ENCODE data around the gene PHF21A.

PHF21A gene

DNA sequence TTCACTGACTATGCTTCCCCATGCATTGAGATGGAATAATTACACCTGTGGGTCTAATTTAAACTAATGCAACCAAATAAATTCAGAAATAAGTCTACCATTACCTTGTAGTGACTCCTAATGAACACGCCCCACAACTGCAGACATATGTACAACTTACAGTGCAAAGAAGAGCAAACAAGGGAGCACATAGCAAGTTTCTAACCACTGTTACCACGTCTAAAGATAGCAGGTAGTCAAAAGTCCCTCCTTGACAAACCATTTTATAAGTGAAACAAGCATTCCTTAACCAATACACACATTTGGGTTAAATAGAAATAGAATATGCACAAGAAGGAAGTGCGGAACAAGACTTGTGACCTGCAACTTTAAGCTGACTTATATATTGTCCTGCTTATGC, 20.6 kb downstream of the PHF21A start:
- TF ChIP-seq SIN3A (IDR thresholded peaks at IDR 0.05; ENCODE audit: borderline replicate concordance, insufficient read depth, low read length) (no peak), POLR2AphosphoS5 (IDR thresholded peaks at IDR 0.05; ENCODE audit: low read depth, low read length) (no peak), TAF1 (IDR thresholded peaks at IDR 0.05; ENCODE audit: borderline replicate concordance, insufficient read depth, low read length) (no peak), FOXP2 (optimal IDR thresholded peaks at IDR 0.05; ENCODE audit: borderline replicate concordance, extremely low read depth, extremely low read length, insufficient read depth) (no peak)
- TF ChIP-seq, protein P1, sequence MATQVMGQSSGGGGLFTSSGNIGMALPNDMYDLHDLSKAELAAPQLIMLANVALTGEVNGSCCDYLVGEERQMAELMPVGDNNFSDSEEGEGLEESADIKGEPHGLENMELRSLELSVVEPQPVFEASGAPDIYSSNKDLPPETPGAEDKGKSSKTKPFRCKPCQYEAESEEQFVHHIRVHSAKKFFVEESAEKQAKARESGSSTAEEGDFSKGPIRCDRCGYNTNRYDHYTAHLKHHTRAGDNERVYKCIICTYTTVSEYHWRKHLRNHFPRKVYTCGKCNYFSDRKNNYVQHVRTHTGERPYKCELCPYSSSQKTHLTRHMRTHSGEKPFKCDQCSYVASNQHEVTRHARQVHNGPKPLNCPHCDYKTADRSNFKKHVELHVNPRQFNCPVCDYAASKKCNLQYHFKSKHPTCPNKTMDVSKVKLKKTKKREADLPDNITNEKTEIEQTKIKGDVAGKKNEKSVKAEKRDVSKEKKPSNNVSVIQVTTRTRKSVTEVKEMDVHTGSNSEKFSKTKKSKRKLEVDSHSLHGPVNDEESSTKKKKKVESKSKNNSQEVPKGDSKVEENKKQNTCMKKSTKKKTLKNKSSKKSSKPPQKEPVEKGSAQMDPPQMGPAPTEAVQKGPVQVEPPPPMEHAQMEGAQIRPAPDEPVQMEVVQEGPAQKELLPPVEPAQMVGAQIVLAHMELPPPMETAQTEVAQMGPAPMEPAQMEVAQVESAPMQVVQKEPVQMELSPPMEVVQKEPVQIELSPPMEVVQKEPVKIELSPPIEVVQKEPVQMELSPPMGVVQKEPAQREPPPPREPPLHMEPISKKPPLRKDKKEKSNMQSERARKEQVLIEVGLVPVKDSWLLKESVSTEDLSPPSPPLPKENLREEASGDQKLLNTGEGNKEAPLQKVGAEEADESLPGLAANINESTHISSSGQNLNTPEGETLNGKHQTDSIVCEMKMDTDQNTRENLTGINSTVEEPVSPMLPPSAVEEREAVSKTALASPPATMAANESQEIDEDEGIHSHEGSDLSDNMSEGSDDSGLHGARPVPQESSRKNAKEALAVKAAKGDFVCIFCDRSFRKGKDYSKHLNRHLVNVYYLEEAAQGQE (IDR thresholded peaks at IDR 0.05; ENCODE audit: insufficient read depth in 1 of 2, low read depth in 2 of 2, low read length in 2 of 2): no peak

DNA sequence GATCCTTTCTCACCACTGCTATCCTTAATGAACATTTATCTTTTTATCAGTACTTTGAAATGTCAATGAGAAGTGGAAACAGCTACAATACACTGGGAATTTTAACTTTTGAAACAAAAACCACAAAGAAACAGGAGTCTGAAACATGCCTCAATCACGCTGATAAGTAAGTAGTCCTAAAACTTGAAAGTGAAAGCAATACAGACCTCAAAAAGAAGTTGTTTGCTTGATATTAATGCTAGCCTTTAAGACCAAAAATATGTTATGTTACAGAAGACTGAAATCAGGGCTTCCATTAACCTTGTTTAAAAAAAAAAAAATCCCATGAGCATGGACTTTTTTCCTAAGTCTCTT, 21.3 kb downstream of the PHF21A start:
- TF ChIP-seq, protein P1 (IDR thresholded peaks at IDR 0.05; ENCODE audit: insufficient read depth in 1 of 2, low read depth in 2 of 2, low read length in 2 of 2): no peak
- TF ChIP-seq SIN3A (IDR thresholded peaks at IDR 0.05; ENCODE audit: borderline replicate concordance, insufficient read depth, low read length) (no peak), TAF1 (IDR thresholded peaks at IDR 0.05; ENCODE audit: borderline replicate concordance, insufficient read depth, low read length) (no peak)

DNA sequence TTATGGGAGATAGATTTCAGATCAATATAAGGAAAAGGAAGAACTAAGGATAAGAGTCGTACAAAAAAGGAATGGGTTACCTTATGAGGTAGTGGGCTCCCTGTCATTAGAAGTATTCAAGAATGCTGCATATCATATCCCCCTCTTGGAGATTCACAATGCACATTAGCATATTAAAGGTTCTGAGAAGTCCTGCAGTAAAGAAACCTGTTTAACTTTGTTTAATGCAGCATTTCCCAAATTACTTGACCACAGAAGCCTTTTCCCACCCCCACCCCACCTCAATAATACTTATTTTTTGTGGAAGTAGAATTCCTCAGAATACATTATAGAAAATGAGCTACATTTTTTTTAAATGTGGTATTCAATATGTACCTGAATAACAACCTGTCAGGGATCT, 30.9 kb downstream of the PHF21A start:
- TF ChIP-seq FOXP2 (optimal IDR thresholded peaks at IDR 0.05; ENCODE audit: borderline replicate concordance, extremely low read depth, extremely low read length, insufficient read depth): no peak
- no peak for TF ChIP-seq POLR2AphosphoS5 (IDR thresholded peaks at IDR 0.05; ENCODE audit: low read depth, low read length)
- TF ChIP-seq, protein P1 (IDR thresholded peaks at IDR 0.05; ENCODE audit: insufficient read depth in 1 of 2, low read depth in 2 of 2, low read length in 2 of 2): no peak
- no peak for TF ChIP-seq SIN3A (IDR thresholded peaks at IDR 0.05; ENCODE audit: borderline replicate concordance, insufficient read depth, low read length)
- no peak for TF ChIP-seq TAF1 (IDR thresholded peaks at IDR 0.05; ENCODE audit: borderline replicate concordance, insufficient read depth, low read length)

DNA sequence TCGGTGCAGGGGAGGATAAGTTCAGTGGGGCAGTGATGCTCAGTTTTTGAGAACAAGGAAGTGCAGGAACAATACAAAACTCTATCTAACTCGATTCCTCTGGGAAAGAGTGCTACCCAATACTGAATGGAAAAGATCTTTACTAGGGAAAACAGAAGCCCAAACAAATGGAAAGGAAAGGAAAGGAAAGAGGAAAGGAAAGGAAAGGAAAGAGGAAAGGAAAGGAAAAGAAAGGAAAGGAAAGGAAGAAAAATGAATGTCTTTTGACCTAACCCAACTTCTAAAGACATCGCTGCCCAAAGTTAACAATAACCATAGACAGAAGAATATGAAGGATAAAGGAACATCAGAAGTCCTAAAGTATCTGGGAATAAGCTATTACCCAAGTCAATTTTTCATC, 41.6 kb downstream of the PHF21A start:
- TF ChIP-seq FOXP2 (optimal IDR thresholded peaks at IDR 0.05; ENCODE audit: borderline replicate concordance, extremely low read depth, extremely low read length, insufficient read depth) (no peak), TAF1 (IDR thresholded peaks at IDR 0.05; ENCODE audit: borderline replicate concordance, insufficient read depth, low read length) (no peak), POLR2AphosphoS5 (IDR thresholded peaks at IDR 0.05; ENCODE audit: low read depth, low read length) (no peak), SIN3A (IDR thresholded peaks at IDR 0.05; ENCODE audit: borderline replicate concordance, insufficient read depth, low read length) (no peak)
- TF ChIP-seq, protein P1 (IDR thresholded peaks at IDR 0.05; ENCODE audit: insufficient read depth in 1 of 2, low read depth in 2 of 2, low read length in 2 of 2): no peak

DNA sequence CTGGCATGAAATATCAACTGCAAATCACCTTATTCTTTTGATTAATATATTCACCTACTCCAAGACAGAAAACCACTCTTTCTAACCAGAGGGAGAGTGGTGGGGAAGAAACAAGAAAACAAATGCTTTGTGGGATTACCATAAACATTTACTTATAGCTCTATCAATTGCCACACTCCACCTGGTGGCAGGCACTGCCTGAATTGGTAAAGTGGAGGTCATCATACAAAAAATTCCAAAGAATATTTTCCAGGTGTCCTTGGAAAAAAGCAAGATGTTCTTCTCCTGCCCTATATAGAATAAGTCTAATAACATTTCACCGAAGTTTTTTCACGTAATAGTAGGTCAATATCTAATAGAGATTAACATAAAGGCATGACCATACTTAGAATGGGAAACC, 45.3 kb downstream of the PHF21A start:
- TF ChIP-seq SIN3A (IDR thresholded peaks at IDR 0.05; ENCODE audit: borderline replicate concordance, insufficient read depth, low read length) (no peak), TAF1 (IDR thresholded peaks at IDR 0.05; ENCODE audit: borderline replicate concordance, insufficient read depth, low read length) (no peak), FOXP2 (optimal IDR thresholded peaks at IDR 0.05; ENCODE audit: borderline replicate concordance, extremely low read depth, extremely low read length, insufficient read depth) (no peak), POLR2AphosphoS5 (IDR thresholded peaks at IDR 0.05; ENCODE audit: low read depth, low read length) (no peak)
- TF ChIP-seq, protein P1 (IDR thresholded peaks at IDR 0.05; ENCODE audit: insufficient read depth in 1 of 2, low read depth in 2 of 2, low read length in 2 of 2): no peak

Data from PFSK-1 (cell line).